Adipose tissue (tissue), 3 donors: Measurements from ENCODE around the gene ZNF445. TPM values are rescaled to one million over a fixed set of nuclear protein-coding genes. Genes with fewer than 3 reads are reported as not detected.
"Not testable (repeated sequence)": the region's sequence is repeated elsewhere in the genome, so short reads cannot be mapped to it uniquely, and the experiment has no call there.

Experiments
- H3K27ac ChIP-seq: one replicate; pipeline ENCODE4 v1.5.1; 2013; ENCODE audit warnings: low read depth, low read length
- WGBS, 3 donors: extraction: QIAGEN DNeasy Blood & Tissue Kit; methylation state at CpG; one replicate each; pipeline ENCODE4 v1.1.7; 2013; 5-methylcytosine and 5-hydroxymethylcytosine counted together
- polyA plus RNA-seq, 3 donors: library from polyadenylated mRNA; stranded (reverse); fragments of 200-250 nt; gene quantifications; one replicate each; pipeline ENCODE4 v1.2.3, GENCODE V29; 2013
- donor health status: healthy with polysubstance abuse.
- donor health status: Bipolar disorder and iron deficiency.
- donor health status: healthy.

Gene ZNF445
- polyA plus RNA-seq, 3 donors: 2.2 to 5.8 (median 2.8) TPM

- H3K27ac ChIP-seq: not testable (repeated sequence)
- WGBS, 3 donors: 87 to 89% (median 87%) methylated on average over 4 of the region's 4 CpGs
Measured at GRCh38 chr3:44418118-44418517, 59.4 kb downstream of the ZNF445 start.

GRCh38 chr3:44416031-44417030 is 61.1 kb downstream of the ZNF445 start:
- H3K27ac ChIP-seq: no peak overlapping the region
- WGBS, 3 donors: 91 to 94% (median 93%) methylated on average over 11 of the region's 11 CpGs

- no peak overlapping the region for H3K27ac ChIP-seq
- WGBS, 3 donors: 88 to 93% (median 90%) methylated on average over 11 of the region's 11 CpGs
Measured at GRCh38 chr3:44415421-44415820, 62.0 kb downstream of the ZNF445 start.

- no peak overlapping the region for H3K27ac ChIP-seq
- WGBS, 3 donors: 83 to 87% (median 84%) methylated on average over 11 of the region's 11 CpGs
Measured at GRCh38 chr3:44414517-44415090, 62.9 kb downstream of the ZNF445 start.

GRCh38 chr3:44412365-44412764 is 65.1 kb downstream of the ZNF445 start:
- 71 to 78% (median 73%) methylated on average over 10 of the region's 10 CpGs for WGBS, 3 donors

GRCh38 chr3:44411031-44411645 is 66.3 kb downstream of the ZNF445 start:
- no peak overlapping the region for H3K27ac ChIP-seq
- 79 to 84% (median 81%) methylated on average over 11 of the region's 11 CpGs for WGBS, 3 donors

More at GRCh38 chr3:44412365-44412764, 65.1 kb downstream of the ZNF445 start:
- no peak overlapping the region for H3K27ac ChIP-seq

- H3K27ac ChIP-seq: no peak overlapping the region
- 74 to 92% (median 83%) methylated on average over 4 of the region's 4 CpGs for WGBS, 3 donors
Measured at GRCh38 chr3:44409640-44410410, 67.6 kb downstream of the ZNF445 start.

DNA sequence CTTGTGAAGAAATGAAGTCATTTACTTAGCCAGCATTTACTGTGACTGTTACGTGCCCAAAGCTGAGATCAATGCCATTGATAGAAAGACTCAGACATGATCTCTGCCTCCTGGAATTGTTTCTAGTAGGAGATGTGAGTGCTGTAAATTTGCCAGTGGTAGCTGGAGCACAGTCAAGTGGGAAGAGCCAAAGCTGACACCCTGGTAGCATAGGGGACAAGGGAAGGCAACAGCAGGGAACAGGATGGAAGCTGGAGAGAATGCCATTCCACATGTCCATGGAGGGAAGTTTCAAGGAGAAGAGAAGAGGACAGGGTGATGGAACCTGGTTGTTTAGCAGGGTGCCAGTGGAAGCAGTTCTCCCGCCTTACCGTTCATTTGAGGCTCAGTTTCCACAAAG is 74.9 kb downstream of the ZNF445 start:
- no peak overlapping the region for H3K27ac ChIP-seq
- 97 to 98% (median 98%) methylated on average over 3 of the region's 3 CpGs for WGBS, 3 donors

GRCh38 chr3:44400771-44401170 is 76.7 kb downstream of the ZNF445 start:
- WGBS, 3 donors: 73 to 74% (median 74%) methylated on average over 2 of the region's 2 CpGs

DNA sequence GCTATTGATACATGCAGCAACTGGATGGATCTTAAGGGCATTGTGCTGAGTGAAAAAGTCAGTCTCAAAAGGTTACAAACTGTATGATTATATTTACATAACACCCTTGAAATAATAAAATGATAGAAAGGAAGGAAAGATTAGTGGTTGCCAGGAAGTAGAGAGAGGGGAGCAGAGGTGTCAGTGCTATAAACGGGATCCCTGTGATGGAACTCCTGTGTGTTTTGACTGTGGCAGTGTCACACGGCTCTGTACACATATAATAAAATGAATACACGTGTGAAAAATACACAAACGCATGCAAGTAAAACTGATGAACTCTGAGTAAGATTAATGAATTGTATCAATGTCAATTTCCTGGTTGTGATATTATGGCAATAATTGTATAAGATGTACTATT is 78.6 kb downstream of the ZNF445 start:
- 81 to 85% (median 83%) methylated on average over 4 of the region's 4 CpGs for WGBS, 3 donors
- H3K27ac ChIP-seq: no peak overlapping the region

More at GRCh38 chr3:44400771-44401170, 76.7 kb downstream of the ZNF445 start:
- H3K27ac ChIP-seq: no peak overlapping the region

GRCh38 chr3:44398271-44398670 is 79.2 kb downstream of the ZNF445 start:
- H3K27ac ChIP-seq: not testable (repeated sequence)
- WGBS, 3 donors: 95 to 98% (median 97%) methylated on average over 8 of the region's 8 CpGs

DNA sequence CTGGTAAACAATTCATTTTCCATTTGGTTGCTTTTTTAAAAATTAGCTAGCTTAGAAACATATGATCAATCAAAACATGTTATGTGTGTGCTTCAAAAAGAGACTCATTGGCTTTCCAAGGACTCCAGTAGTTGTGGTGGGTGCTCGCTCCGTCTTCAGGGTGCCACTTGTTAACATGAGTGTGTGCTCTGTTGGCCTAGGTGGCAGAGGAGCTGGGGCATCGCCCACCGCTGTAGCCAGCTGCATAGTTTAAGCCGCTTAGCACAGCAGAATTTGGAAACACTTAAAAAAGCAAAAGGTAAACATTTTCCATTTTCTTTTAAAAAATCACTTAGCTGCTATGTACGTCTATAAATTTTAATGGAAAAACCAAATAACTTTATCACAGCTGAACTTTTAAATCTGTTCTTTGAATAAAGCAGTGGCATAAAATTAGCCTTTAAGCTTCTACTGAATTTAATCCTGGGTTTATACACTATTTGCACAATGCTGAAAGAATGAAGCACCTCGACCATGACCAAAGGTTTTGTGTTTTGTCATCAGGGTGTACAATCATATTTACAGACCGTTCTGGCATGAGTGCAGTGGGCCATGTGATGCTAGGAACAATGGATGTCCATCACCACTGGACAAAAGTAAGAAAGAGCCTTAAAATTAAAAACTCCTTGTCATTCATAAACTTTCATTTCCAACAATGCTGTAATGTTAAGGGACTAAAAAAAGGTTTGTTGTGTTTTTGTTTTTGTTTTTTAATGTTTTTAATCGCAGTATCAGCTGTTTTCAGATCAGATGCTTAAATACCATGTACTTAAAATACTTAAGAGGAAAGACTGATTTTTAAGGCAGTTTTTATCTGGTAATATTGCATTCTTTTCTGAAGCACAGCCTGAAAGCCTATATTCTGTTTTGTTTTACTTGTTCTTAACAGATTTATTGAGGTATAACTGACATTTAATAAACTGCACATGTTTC is 81.0 kb downstream of the ZNF445 start:
- H3K27ac ChIP-seq: no peak overlapping the region
- WGBS, 3 donors: 92 to 95% (median 95%) methylated on average over 9 of the region's 9 CpGs

- WGBS, 3 donors: 93 to 96% (median 96%) methylated on average over 9 of the region's 9 CpGs
- H3K27ac ChIP-seq: no peak overlapping the region
Measured at GRCh38 chr3:44395714-44396113, 81.8 kb downstream of the ZNF445 start.

DNA sequence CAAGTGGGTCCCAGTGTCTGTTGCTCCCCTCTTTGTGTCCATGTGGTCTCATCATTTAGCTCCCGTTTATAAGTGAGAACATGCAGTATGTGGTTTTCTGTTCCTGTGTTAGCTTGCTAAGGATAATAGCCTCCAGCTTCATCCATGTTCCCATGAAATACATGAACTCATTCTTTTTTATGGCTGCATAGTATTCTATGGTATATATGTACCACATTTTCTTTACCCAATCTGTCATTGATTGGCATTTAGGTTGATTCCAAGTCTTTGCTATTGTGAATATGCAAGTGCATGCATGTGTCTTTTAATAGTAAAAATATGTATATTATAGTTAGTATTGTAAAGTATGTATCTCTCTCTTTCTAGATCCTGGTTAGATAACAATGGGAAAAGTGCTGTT is 85.0 kb downstream of the ZNF445 start:
- no peak overlapping the region for H3K27ac ChIP-seq
- 95 to 100% (median 100%) methylated on average over 1 of the region's 1 CpG for WGBS, 3 donors

- H3K27ac ChIP-seq: no peak overlapping the region
- WGBS, 3 donors: 95 to 97% (median 96%) methylated on average over 7 of the region's 7 CpGs
Measured at GRCh38 chr3:44387404-44387803, 90.1 kb downstream of the ZNF445 start.
